ENCODE measurements around the gene FGF12. TPM values are rescaled to one million over a fixed set of nuclear protein-coding genes. Genes with fewer than 3 reads are reported as not detected.

FGF12 gene
- total RNA-seq, 1 experiment from 2014 or later: 0.51 TPM

- H3K36me3 ChIP-seq (ENCODE audit: control insufficient read depth, insufficient read depth, low read length): no peaks in the 10 kb centered on the region
- H3K4me1 ChIP-seq (ENCODE audit: control insufficient read depth, insufficient read depth, low read length): no peaks in the 10 kb centered on the region
- BruUV-seq (replicated peaks): no TSS peak
- POLR2A ChIA-PET: no interaction called here
- intact Hi-C loops (cut with micrococcal nuclease; ENCODE audit: unreplicated experiment): no loop called here
- no peaks in the 10 kb centered on the region for H3K27me3 ChIP-seq (ENCODE audit: control insufficient read depth, insufficient read depth, low read length)
- H3K27ac ChIP-seq (ENCODE audit: low read length): no peak overlapping the region
- H3K4me3 ChIP-seq (ENCODE audit: low read depth in 2 of 2, low read length in 2 of 2): no peak overlapping the region
- ATAC-seq (no peak), DNase-seq (ENCODE audit: low read depth, low spot score) (no peak)
- in situ Hi-C loops (cut with HindIII; ENCODE audit: low pct_unique_long_range_greater_than_20kb, low sequenced_read_pairs): no loop called here
- no peaks in the 10 kb centered on the region; the same call in 1 of the 2 replicates for H3K9me3 ChIP-seq (ENCODE audit: control insufficient read depth, insufficient read depth, low read depth, low read length)
- CTCF ChIA-PET: no interaction called here
- TF ChIP-seq TCF7L2 (IDR thresholded peaks at IDR 0.05; ENCODE audit: low read depth, low read length): no peak
- no peak for TF ChIP-seq CTCF (IDR thresholded peaks at IDR 0.05)
- TF ChIP-seq POLR2AphosphoS5 (IDR thresholded peaks at IDR 0.05; ENCODE audit: low read depth, low read length): no peak
- no peak for TF ChIP-seq SIN3A (IDR thresholded peaks at IDR 0.05; ENCODE audit: borderline replicate concordance, insufficient read depth, low read depth, low read length)
- TF ChIP-seq REST (IDR thresholded peaks at IDR 0.05; ENCODE audit: insufficient read depth in 1 of 2, low read depth in 2 of 2, low read length in 1 of 2): no peak
These were observed 41.5 kb downstream of the FGF12 start for GRCh38 chr3:192685801-192686200.

- H3K9me3 ChIP-seq (ENCODE audit: control insufficient read depth, insufficient read depth, low read depth, low read length): no peaks in the 10 kb centered on the region
- H3K4me3 ChIP-seq (ENCODE audit: low read depth in 2 of 2, low read length in 2 of 2): no peak overlapping the region
- DNase-seq (ENCODE audit: low read depth, low spot score): no peak
- CTCF ChIA-PET: no interaction called here
- POLR2A ChIA-PET: no interaction called here
- no peaks in the 10 kb centered on the region for H3K27me3 ChIP-seq (ENCODE audit: control insufficient read depth, insufficient read depth, low read length)
- no peaks in the 10 kb centered on the region for H3K36me3 ChIP-seq (ENCODE audit: control insufficient read depth, insufficient read depth, low read length)
- TF ChIP-seq SIN3A (IDR thresholded peaks at IDR 0.05; ENCODE audit: borderline replicate concordance, insufficient read depth, low read depth, low read length) (no peak), CTCF (IDR thresholded peaks at IDR 0.05) (no peak), REST (IDR thresholded peaks at IDR 0.05; ENCODE audit: insufficient read depth in 1 of 2, low read depth in 2 of 2, low read length in 1 of 2) (no peak), TCF7L2 (IDR thresholded peaks at IDR 0.05; ENCODE audit: low read depth, low read length) (no peak), POLR2AphosphoS5 (IDR thresholded peaks at IDR 0.05; ENCODE audit: low read depth, low read length) (no peak)
- no peak for ATAC-seq
- in situ Hi-C loops (cut with HindIII; ENCODE audit: low pct_unique_long_range_greater_than_20kb, low sequenced_read_pairs): no loop called here
- no peaks in the 10 kb centered on the region for H3K4me1 ChIP-seq (ENCODE audit: control insufficient read depth, insufficient read depth, low read length)
- intact Hi-C loops (cut with micrococcal nuclease; ENCODE audit: unreplicated experiment): no loop called here
- no TSS peak for BruUV-seq (replicated peaks)
- H3K27ac ChIP-seq (ENCODE audit: low read length): no peak overlapping the region
These were observed 43.2 kb downstream of the FGF12 start for GRCh38 chr3:192684151-192684550.

Measured in Panc1 (cell line).